ENCODE results near the gene MARCO.

MARCO gene

DNA sequence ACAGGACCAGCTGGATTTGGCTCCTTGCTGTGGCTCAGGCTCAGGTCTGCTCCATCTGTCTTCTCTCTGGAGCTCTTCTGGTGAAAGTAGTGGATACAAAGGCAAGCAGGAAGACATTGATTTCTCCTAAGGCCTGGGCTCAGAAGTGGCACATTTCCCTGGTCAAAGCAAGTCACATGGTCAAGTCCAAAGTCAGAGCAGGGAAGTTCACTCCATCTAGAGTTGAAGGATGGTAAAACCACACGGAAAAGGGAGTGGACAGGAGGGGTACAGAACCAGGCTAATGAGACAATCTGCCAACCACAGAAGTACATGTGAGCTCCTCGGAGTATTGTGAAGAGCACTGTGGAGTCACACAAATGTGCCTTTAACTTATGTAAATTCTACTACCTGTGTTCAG is 66.1 kb downstream of the MARCO start:
- H3K9ac ChIP-seq (ENCODE audit: low read length): no peak overlapping the region
- H3K27me3 ChIP-seq (replicated peaks; ENCODE audit: control insufficient read depth, insufficient read depth, low read length): peaks cover 49% of the 10 kb centered on the region
- DNase-seq (ENCODE audit: low read depth): no peak
- no peaks in the 10 kb centered on the region for H3K4me1 ChIP-seq (ENCODE audit: control insufficient read depth, insufficient read depth, low read length)
- no peak overlapping the region for H3K4me3 ChIP-seq (ENCODE audit: low read length)
- H3K9me3 ChIP-seq (ENCODE audit: control insufficient read depth, low read length): peaks cover 3% of the 10 kb centered on the region
- H3K36me3 ChIP-seq (ENCODE audit: control insufficient read depth, insufficient read depth, low read length, severe bottlenecking): no peaks in the 10 kb centered on the region

DNA sequence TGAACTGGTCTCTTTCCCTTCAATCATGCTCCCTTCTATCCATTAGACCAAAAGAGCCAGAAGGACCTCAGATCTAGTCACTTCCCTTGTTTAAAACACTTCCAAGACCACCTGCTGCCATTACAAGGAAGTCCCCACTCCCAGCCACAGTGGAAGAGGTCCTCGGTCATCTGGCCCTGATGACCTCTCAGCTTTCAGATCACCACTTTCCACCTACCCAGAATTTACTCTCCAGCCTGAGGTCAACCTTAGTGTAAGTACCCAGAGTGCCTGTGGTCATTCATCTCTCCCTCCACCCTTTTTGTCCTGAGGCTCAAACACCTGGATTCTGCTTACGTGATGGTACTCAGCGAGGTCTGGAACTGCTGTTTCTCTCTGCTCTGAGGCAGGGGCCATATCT is 67.1 kb downstream of the MARCO start:
- peaks cover 50% of the 10 kb centered on the region for H3K27me3 ChIP-seq (replicated peaks; ENCODE audit: control insufficient read depth, insufficient read depth, low read length)
- no peak overlapping the region for H3K4me3 ChIP-seq (ENCODE audit: low read length)
- H3K9me3 ChIP-seq (ENCODE audit: control insufficient read depth, low read length): peaks cover 3% of the 10 kb centered on the region
- DNase-seq (ENCODE audit: low read depth): no peak
- H3K36me3 ChIP-seq (ENCODE audit: control insufficient read depth, insufficient read depth, low read length, severe bottlenecking): no peaks in the 10 kb centered on the region
- no peak overlapping the region for H3K9ac ChIP-seq (ENCODE audit: low read length)
- H3K4me1 ChIP-seq (ENCODE audit: control insufficient read depth, insufficient read depth, low read length): no peaks in the 10 kb centered on the region

DNA sequence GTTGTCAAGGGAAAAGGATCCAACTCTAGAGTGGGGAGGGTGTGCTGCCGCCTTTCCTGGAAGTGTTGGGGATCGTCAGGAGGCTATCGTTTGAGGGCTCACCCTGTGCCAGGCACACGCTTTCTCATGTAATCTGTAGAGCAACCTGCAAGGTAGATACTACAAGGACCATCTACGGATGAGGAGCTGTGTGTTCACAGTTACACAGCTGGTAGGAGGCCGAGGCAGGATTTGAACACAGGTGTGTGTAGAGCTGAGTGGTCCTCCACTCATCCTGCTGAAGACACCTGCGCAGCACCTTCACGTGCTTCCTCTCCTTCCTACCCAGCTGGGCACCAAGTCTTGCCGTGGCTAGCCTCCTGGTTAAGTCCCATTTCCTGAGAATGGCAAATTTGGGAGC is 68.3 kb downstream of the MARCO start:
- Histone ChIP-seq H3K36me3 (ENCODE audit: control insufficient read depth, insufficient read depth, low read length, severe bottlenecking) (no peaks in the 10 kb centered on the region), H3K4me1 (ENCODE audit: control insufficient read depth, insufficient read depth, low read length) (no peaks in the 10 kb centered on the region), H3K9ac (ENCODE audit: low read length) (no peak overlapping the region), H3K9me3 (ENCODE audit: control insufficient read depth, low read length) (peaks cover 3% of the 10 kb centered on the region), H3K4me3 (ENCODE audit: low read length) (no peak overlapping the region), H3K27me3 (replicated peaks; ENCODE audit: control insufficient read depth, insufficient read depth, low read length) (peaks cover 50% of the 10 kb centered on the region)
- no peak for DNase-seq (ENCODE audit: low read depth)

DNA sequence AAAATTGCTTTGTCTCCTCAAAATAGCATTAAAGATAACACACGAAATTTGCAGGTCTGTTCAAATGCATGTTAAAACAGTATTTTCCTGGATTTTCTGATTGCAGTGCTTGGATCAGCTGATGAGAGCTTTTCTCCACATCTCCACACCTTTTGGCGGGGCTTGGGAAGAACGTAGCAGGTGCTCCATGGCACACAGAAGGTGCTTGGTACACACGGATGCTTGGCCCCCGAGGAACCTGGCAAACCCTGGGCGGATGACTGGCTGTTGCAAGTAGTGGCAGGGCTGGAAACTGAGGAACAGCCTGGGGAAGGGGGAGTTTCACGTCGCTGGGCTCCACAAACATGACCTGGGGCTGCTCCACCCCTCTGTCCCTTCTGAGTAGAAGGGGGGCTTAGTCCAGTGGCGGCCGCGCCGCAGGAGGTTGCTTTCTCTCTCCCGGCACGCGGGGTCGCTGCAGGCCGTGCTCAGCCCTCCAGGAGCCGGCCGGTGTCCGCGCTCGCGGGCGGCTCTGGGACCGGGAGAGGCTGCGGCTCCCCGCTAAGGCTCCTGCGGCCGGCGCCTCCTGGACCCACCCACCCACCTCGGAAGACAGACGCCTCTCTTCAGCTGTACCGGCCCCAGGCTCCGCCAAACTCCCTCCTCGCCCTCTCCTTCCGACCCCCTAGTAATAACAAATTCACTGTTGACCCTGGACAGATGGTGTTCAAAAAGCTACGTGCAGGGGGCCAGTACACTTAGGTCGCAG is 69.3 kb downstream of the MARCO start:
- no peak overlapping the region for H3K9ac ChIP-seq (ENCODE audit: low read length)
- H3K36me3 ChIP-seq (ENCODE audit: control insufficient read depth, insufficient read depth, low read length, severe bottlenecking): no peaks in the 10 kb centered on the region
- H3K9me3 ChIP-seq (ENCODE audit: control insufficient read depth, low read length): peaks cover 3% of the 10 kb centered on the region
- H3K4me1 ChIP-seq (ENCODE audit: control insufficient read depth, insufficient read depth, low read length): no peaks in the 10 kb centered on the region
- H3K27me3 ChIP-seq (replicated peaks; ENCODE audit: control insufficient read depth, insufficient read depth, low read length): peaks cover 52% of the 10 kb centered on the region
- DNase-seq (ENCODE audit: low read depth): peak; percentile 75
- H3K4me3 ChIP-seq (ENCODE audit: low read length): no peak overlapping the region

DNA sequence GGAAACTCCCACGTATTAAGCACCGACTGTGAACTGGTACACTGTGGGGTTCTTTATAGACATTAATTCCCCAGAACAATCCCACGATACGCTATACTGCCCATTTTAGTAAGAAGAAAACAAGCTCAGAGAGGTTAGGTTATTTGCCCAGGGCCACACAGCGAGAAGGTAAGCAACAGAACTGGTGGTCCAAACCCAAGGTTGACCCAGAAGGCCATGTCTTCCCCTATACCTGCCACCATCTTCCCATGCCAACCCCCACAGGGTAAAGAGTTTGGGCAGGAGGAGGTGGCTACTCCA is 69.9 kb downstream of the MARCO start:
- Histone ChIP-seq H3K27me3 (replicated peaks; ENCODE audit: control insufficient read depth, insufficient read depth, low read length) (peaks cover 56% of the 10 kb centered on the region), H3K9ac (ENCODE audit: low read length) (no peak overlapping the region), H3K4me1 (ENCODE audit: control insufficient read depth, insufficient read depth, low read length) (no peaks in the 10 kb centered on the region), H3K36me3 (ENCODE audit: control insufficient read depth, insufficient read depth, low read length, severe bottlenecking) (no peaks in the 10 kb centered on the region), H3K4me3 (ENCODE audit: low read length) (no peak overlapping the region), H3K9me3 (ENCODE audit: control insufficient read depth, low read length) (peaks cover 3% of the 10 kb centered on the region)
- no peak for DNase-seq (ENCODE audit: low read depth)

DNA sequence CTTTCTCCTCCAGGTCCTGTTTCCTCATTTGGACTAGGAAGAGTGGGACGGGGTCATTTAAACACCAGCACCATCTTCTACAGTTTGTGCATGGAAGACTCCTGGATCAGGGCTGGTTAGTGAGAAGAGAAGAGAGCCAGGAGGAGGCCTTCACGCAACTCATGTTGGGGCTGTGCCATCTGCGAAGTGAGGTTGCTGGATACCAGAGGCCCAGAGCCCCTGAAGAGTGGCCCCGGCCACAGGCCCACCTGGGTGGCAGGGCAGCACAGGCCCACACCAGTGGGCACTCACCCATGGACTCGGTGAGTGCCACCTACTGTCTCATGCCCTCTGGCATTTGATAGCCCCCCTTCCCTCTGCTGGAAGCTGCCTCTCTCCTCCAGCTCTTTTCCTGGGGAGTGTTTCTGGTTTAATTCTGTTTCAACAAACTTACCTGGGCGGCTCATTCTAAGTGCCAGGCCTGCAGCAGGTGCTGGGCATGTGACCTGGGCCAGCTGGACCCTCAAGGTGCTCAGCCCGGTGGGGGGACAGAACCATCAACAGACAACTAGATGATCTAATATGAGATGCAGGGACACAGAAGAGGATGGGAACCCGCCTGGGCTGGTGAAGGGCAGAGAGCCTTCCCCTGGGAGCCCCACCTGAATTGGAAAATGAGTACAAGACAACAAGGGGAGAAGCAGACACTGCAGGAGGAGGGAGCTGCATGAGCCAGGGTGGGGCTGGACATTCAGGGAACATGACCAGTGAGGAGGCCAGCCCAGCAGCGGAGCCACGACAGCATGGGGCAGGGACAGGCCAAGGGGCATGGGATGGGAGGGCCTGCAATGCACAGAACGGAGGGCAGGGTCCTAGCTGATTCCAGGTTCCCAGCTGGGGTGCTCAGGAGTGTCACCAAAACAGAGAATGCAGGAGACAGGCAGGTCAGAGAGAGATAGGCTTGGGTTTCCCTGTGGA is 70.6 kb downstream of the MARCO start:
- H3K36me3 ChIP-seq (ENCODE audit: control insufficient read depth, insufficient read depth, low read length, severe bottlenecking): no peaks in the 10 kb centered on the region
- H3K4me3 ChIP-seq (ENCODE audit: low read length): no peak overlapping the region
- H3K9ac ChIP-seq (ENCODE audit: low read length): no peak overlapping the region
- H3K4me1 ChIP-seq (ENCODE audit: control insufficient read depth, insufficient read depth, low read length): no peaks in the 10 kb centered on the region
- H3K27me3 ChIP-seq (replicated peaks; ENCODE audit: control insufficient read depth, insufficient read depth, low read length): peaks cover 63% of the 10 kb centered on the region
- no peak for DNase-seq (ENCODE audit: low read depth)
- peaks cover 8% of the 10 kb centered on the region for H3K9me3 ChIP-seq (ENCODE audit: control insufficient read depth, low read length)

DNA sequence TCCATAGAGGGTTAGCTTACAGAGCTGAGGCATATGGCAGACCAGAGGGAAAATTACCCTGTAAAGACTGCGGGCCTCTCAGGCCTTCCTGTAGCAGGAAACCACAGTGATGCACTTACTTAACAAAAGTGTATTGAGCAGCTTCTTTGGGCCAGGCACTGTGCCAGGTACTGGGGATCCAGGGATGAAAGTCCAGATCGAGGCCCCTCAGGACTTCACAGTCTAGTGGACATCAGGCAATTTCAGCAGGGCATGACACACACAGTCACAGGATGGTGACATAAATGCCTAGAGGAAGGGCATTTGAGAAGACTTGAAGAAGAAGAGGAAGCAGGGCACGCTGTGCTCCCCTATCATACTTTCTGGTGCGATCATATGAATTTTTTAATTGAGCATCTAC is 71.7 kb downstream of the MARCO start:
- Histone ChIP-seq H3K4me3 (ENCODE audit: low read length) (no peak overlapping the region), H3K36me3 (ENCODE audit: control insufficient read depth, insufficient read depth, low read length, severe bottlenecking) (no peaks in the 10 kb centered on the region), H3K9me3 (ENCODE audit: control insufficient read depth, low read length) (peaks cover 11% of the 10 kb centered on the region), H3K9ac (ENCODE audit: low read length) (no peak overlapping the region), H3K4me1 (ENCODE audit: control insufficient read depth, insufficient read depth, low read length) (no peaks in the 10 kb centered on the region), H3K27me3 (replicated peaks; ENCODE audit: control insufficient read depth, insufficient read depth, low read length) (peaks cover 64% of the 10 kb centered on the region)
- no peak for DNase-seq (ENCODE audit: low read depth)

DNA sequence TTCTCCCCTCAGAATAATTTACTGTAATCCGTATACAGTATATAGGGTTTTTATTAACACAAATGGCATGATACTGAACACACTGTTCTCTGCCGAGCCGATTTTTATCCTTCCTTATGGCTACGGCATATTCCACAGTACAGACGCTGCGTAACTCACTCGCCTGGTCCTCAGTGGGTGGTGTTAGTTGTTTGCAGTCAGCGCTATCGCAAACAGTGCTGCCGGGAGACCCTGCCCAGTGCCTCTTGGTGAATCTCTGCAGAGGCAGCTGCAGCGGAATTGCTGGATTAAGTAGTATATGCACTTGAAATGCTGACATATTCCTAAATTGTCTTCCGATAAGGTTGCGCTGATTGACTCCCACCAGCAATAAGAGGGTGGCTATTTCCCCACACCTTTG is 73.9 kb downstream of the MARCO start:
- H3K27me3 ChIP-seq (replicated peaks; ENCODE audit: control insufficient read depth, insufficient read depth, low read length): peaks cover 50% of the 10 kb centered on the region
- no peak overlapping the region for H3K4me3 ChIP-seq (ENCODE audit: low read length)
- no peak overlapping the region for H3K9ac ChIP-seq (ENCODE audit: low read length)
- DNase-seq (ENCODE audit: low read depth): no peak
- H3K9me3 ChIP-seq (ENCODE audit: control insufficient read depth, low read length): peaks cover 11% of the 10 kb centered on the region
- H3K36me3 ChIP-seq (ENCODE audit: control insufficient read depth, insufficient read depth, low read length, severe bottlenecking): no peaks in the 10 kb centered on the region
- H3K4me1 ChIP-seq (ENCODE audit: control insufficient read depth, insufficient read depth, low read length): no peaks in the 10 kb centered on the region

DNA sequence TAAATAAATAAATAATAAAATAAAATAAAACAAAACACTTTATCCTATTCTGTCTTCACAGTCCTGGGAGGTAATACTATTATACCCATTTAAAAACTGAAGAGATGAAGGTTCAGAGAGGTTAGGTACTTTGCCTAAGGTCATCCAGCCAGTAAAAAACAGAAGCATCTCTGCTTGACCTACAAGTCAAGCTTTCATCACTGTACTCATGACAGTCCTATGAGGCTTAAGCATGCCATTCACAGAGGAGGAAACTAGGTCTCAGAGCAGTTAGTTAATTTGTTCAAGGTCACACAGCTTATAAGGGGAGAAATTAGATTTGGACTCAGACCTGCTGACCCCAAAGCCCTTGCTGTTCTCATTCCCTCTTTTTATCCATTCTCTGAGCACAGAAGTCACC is 77.5 kb downstream of the MARCO start:
- no peaks in the 10 kb centered on the region for H3K36me3 ChIP-seq (ENCODE audit: control insufficient read depth, insufficient read depth, low read length, severe bottlenecking)
- no peak for DNase-seq (ENCODE audit: low read depth)

DNA sequence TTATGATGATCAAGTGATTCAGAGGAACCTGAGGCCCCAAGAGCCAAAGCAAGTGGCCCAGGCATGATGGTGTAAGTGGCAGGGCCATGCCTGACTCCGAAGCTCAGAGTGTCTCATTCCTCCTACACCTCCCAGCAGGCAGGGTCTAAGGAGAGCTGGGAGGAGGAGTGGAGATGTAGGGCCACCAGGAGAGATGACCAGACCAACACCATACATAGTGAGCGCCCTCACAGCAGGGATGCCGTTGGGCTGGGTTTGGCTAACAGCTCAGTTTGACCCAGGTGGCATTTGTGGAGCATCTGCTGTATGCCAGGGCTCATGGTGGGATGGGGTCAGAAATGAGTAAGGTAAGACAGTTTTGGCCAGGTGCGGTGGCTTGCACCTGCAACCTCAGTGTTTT is 80.7 kb downstream of the MARCO start:
- DNase-seq (ENCODE audit: low read depth): no peak
- H3K36me3 ChIP-seq (ENCODE audit: control insufficient read depth, insufficient read depth, low read length, severe bottlenecking): no peaks in the 10 kb centered on the region
- H3K4me1 ChIP-seq (ENCODE audit: control insufficient read depth, insufficient read depth, low read length): no peaks in the 10 kb centered on the region
- H3K27me3 ChIP-seq (replicated peaks; ENCODE audit: control insufficient read depth, insufficient read depth, low read length): peaks cover 56% of the 10 kb centered on the region
- no peak overlapping the region for H3K9ac ChIP-seq (ENCODE audit: low read length)
- H3K4me3 ChIP-seq (ENCODE audit: low read length): no peak overlapping the region
- H3K9me3 ChIP-seq (ENCODE audit: control insufficient read depth, low read length): peaks cover 5% of the 10 kb centered on the region

More for the DNA sequence above, 77.5 kb downstream of the MARCO start:
- Histone ChIP-seq H3K9me3 (ENCODE audit: control insufficient read depth, low read length) (peaks cover 11% of the 10 kb centered on the region), H3K27me3 (replicated peaks; ENCODE audit: control insufficient read depth, insufficient read depth, low read length) (peaks cover 56% of the 10 kb centered on the region), H3K9ac (ENCODE audit: low read length) (no peak overlapping the region), H3K4me3 (ENCODE audit: low read length) (no peak overlapping the region), H3K4me1 (ENCODE audit: control insufficient read depth, insufficient read depth, low read length) (no peaks in the 10 kb centered on the region)

DNA sequence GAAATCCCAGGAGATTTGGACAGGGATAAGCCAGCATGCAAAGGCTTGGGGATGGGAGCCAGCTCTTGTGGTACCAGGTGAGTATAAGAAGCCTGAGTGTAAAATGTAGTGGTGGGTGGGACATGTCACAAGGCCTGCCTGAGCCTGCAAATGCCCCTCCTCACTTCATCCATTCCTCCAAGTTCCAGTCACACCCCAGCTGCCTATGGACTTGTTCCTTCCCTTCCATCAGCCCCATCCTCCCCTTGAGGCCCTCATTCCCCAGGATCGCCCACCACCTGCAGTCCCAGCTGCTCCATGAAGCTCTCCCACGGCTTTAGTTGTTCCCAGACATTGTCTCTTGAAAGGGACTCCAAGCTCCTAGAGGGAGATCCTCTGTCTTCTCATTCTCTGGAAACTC is 81.5 kb downstream of the MARCO start:
- Histone ChIP-seq H3K9ac (ENCODE audit: low read length) (no peak overlapping the region), H3K36me3 (ENCODE audit: control insufficient read depth, insufficient read depth, low read length, severe bottlenecking) (no peaks in the 10 kb centered on the region), H3K4me3 (ENCODE audit: low read length) (no peak overlapping the region), H3K4me1 (ENCODE audit: control insufficient read depth, insufficient read depth, low read length) (no peaks in the 10 kb centered on the region), H3K9me3 (ENCODE audit: control insufficient read depth, low read length) (peaks cover 3% of the 10 kb centered on the region), H3K27me3 (replicated peaks; ENCODE audit: control insufficient read depth, insufficient read depth, low read length) (peaks cover 51% of the 10 kb centered on the region)
- DNase-seq (ENCODE audit: low read depth): no peak

Measured in adipocyte (in vitro differentiated cells).